GM23338 (cell line): ENCODE data around the gene RAD51B. TPM values are rescaled to one million over a fixed set of nuclear protein-coding genes. Genes with fewer than 3 reads are reported as not detected.

Experiments
- ATAC-seq: fragments of 200-7000 bp; cut with Tn5 transposase; 3 replicates; pipeline ENCODE4 v1.9.1; 2020
- DNase-seq: peaks from one replicate; pipeline ENCODE4 v3.0.0-alpha.2; 2015; ENCODE audit warnings: low spot score
- H2AFZ ChIP-seq: fragments of 200-600 bp; sonication (generic); 2 replicates; pipeline ENCODE4 v1.8.0; 2016; ENCODE audit warnings: antibody characterized with exemption, mild to moderate bottlenecking, moderate library complexity
- H3F3A ChIP-seq: fragments of 200-600 bp; sonication (generic); replicated peaks from 2 replicates; pipeline ENCODE4 v1.8.0; 2017; ENCODE audit warnings: antibody characterized with exemption, mixed run types, low read depth
- H3K27ac ChIP-seq: fragments of 200-600 bp; sonication (generic); 2 replicates; pipeline ENCODE4 v1.6.1; 2016; ENCODE audit warnings: low read depth
- H3K27me3 ChIP-seq: fragments of 200-600 bp; sonication (generic); 2 replicates; pipeline ENCODE4 v1.8.0; 2016; ENCODE audit warnings: mild to moderate bottlenecking, mixed run types, moderate library complexity; ENCODE audit not compliant: insufficient read depth
- H3K36me3 ChIP-seq: fragments of 200-600 bp; sonication (generic); 2 replicates; pipeline ENCODE4 v1.8.0; 2016; ENCODE audit warnings: mild to moderate bottlenecking; ENCODE audit not compliant: insufficient read depth
- H3K4me1 ChIP-seq: fragments of 200-600 bp; sonication (generic); 2 replicates; pipeline ENCODE4 v1.8.0; 2016; ENCODE audit warnings: mild to moderate bottlenecking, moderate library complexity; ENCODE audit not compliant: insufficient read depth
- H3K4me2 ChIP-seq: fragments of 200-600 bp; sonication (generic); 2 replicates; pipeline ENCODE4 v1.7.1; 2017; ENCODE audit warnings: mixed run types
- H3K4me3 ChIP-seq: fragments of 200-600 bp; sonication (generic); 2 replicates; pipeline ENCODE4 v1.6.1; 2016; ENCODE audit warnings: mixed run types
- H3K79me2 ChIP-seq: fragments of 200-600 bp; sonication (generic); replicated peaks from 2 replicates; pipeline ENCODE4 v1.8.0; 2017; ENCODE audit warnings: mild to moderate bottlenecking; ENCODE audit not compliant: insufficient read depth
- H3K9me2 ChIP-seq: fragments of 200-600 bp; sonication (generic); 2 replicates; pipeline ENCODE4 v1.8.0; 2017; ENCODE audit not compliant: insufficient read depth
- H4K20me1 ChIP-seq: fragments of 200-600 bp; sonication (generic); replicated peaks from 2 replicates; pipeline ENCODE4 v1.8.0; 2017; ENCODE audit warnings: mild to moderate bottlenecking; ENCODE audit not compliant: insufficient read depth
- H3K27ac Mint-ChIP-seq: 2 replicates; pipeline ENCODE4 v1.8.0; 2020; ENCODE audit warnings: inconsistent platforms, mild to moderate bottlenecking, moderate library complexity, mixed read lengths
- H3K27me3 Mint-ChIP-seq: 3 replicates; pipeline ENCODE4 v1.8.0; 2022; ENCODE audit warnings: low read depth, mild to moderate bottlenecking, moderate library complexity, mixed read lengths, inconsistent platforms; ENCODE audit not compliant: insufficient read depth, poor library complexity
- H3K36me3 Mint-ChIP-seq: 3 replicates; pipeline ENCODE4 v1.8.0; 2021; ENCODE audit warnings: low read depth, mild to moderate bottlenecking, inconsistent platforms, moderate library complexity, mixed read lengths
- H3K4me1 Mint-ChIP-seq: 3 replicates; pipeline ENCODE4 v1.8.0; 2020; ENCODE audit warnings: mild to moderate bottlenecking, inconsistent platforms, mixed read lengths
- H3K4me3 Mint-ChIP-seq: 3 replicates; pipeline ENCODE4 v1.8.0; 2021; ENCODE audit warnings: moderate library complexity, mild to moderate bottlenecking, inconsistent platforms, mixed read lengths
- H3K9me3 Mint-ChIP-seq: 3 replicates; pipeline ENCODE4 v1.8.0; 2020; ENCODE audit warnings: moderate library complexity, mild to moderate bottlenecking, inconsistent platforms, mixed read lengths
- CREB1 ChIP-seq: fragments of 250-450 bp; sonication (Bioruptor Pico); IDR thresholded peaks from 2 replicates; pipeline ENCODE4 v1.5.0; 2020; ENCODE audit warnings: low read depth, mild to moderate bottlenecking, moderate library complexity
- EZH2 ChIP-seq: fragments of 200-600 bp; sonication (generic); IDR thresholded peaks from one replicate; pipeline ENCODE4 v1.8.0; 2017; ENCODE audit warnings: antibody characterized with exemption, mild to moderate bottlenecking, low read depth; ENCODE audit not compliant: unreplicated experiment
- EZH2phosphoT487 ChIP-seq: fragments of 200-600 bp; sonication (generic); IDR thresholded peaks from one replicate; pipeline ENCODE4 v1.8.1; 2018; ENCODE audit warnings: antibody characterized with exemption; ENCODE audit not compliant: unreplicated experiment
- POLR2AphosphoS5 ChIP-seq: IDR thresholded peaks from 2 replicates; pipeline ENCODE4 v1.6.1; 2016; ENCODE audit warnings: antibody characterized with exemption, low read depth
- STAT1 ChIP-seq: IDR thresholded peaks from one replicate; pipeline ENCODE4 v1.6.1; 2016; ENCODE audit warnings: antibody characterized with exemption; ENCODE audit not compliant: unreplicated experiment
- ZNF331 ChIP-seq: fragments of 250-450 bp; sonication (Bioruptor Pico); IDR thresholded peaks from 2 replicates; pipeline ENCODE4 v1.5.0; 2020; ENCODE audit warnings: low read depth, mild to moderate bottlenecking, moderate library complexity
- polyA plus RNA-seq: library from polyadenylated mRNA; unstranded; fragments of >200 nt; fragmentation: Nextera tagmentation; extraction: Ambion mirVana; gene quantifications from 2 replicates; pipeline ENCODE4 v1.2.1, GENCODE V29; 2016
- total RNA-seq: library from RNA; depleted of rRNA; stranded (reverse); fragments of >200 nt; shearing (Covaris generic); gene quantifications from 2 replicates; pipeline ENCODE4 v1.2.3, GENCODE V29; 2014
- TF ChIP-seq, protein P1 (sequence below): IDR thresholded peaks from one replicate; pipeline ENCODE4 v1.6.1; 2018; ENCODE audit warnings: antibody characterized with exemption; ENCODE audit not compliant: unreplicated experiment

The RAD51B gene
- total and polyA plus RNA-seq, 2 experiments from 2014 or later, result 15.7 to 29.1 TPM

DNA sequence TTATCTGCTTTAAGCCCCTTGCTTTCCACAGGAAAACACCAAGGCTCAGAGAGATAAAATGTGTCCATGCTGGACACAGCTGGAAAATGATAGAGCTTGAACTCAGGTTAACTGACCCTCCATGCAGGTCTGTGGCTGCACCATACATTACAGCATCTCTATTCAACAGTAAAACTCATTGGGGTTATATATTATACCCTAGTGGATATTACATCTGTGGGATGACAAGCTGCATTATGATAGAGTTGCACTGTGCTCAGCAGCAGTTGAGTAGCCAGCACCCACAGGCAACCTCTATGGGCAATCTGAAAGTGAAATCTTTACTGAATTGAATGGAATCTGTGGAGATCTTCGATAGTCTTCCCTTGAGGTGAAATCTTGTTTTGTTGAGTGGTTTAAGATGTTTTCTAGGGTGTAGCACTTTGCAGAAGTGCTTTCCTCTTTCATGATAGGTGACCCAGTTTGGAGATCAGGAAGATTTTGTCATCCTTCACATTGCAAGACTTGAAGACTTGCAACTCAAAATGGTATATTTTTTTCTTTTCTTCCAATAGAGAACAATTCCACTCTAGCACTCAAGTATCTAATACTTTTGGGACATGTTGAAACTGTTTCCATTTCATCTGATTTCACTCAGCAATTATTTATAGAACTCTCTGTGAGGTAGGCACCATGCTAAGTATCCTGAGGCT lies 389.2 kb downstream of the RAD51B start (continued):
- TF ChIP-seq, protein P1, sequence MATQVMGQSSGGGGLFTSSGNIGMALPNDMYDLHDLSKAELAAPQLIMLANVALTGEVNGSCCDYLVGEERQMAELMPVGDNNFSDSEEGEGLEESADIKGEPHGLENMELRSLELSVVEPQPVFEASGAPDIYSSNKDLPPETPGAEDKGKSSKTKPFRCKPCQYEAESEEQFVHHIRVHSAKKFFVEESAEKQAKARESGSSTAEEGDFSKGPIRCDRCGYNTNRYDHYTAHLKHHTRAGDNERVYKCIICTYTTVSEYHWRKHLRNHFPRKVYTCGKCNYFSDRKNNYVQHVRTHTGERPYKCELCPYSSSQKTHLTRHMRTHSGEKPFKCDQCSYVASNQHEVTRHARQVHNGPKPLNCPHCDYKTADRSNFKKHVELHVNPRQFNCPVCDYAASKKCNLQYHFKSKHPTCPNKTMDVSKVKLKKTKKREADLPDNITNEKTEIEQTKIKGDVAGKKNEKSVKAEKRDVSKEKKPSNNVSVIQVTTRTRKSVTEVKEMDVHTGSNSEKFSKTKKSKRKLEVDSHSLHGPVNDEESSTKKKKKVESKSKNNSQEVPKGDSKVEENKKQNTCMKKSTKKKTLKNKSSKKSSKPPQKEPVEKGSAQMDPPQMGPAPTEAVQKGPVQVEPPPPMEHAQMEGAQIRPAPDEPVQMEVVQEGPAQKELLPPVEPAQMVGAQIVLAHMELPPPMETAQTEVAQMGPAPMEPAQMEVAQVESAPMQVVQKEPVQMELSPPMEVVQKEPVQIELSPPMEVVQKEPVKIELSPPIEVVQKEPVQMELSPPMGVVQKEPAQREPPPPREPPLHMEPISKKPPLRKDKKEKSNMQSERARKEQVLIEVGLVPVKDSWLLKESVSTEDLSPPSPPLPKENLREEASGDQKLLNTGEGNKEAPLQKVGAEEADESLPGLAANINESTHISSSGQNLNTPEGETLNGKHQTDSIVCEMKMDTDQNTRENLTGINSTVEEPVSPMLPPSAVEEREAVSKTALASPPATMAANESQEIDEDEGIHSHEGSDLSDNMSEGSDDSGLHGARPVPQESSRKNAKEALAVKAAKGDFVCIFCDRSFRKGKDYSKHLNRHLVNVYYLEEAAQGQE, result no peak
- TF ChIP-seq CREB1, result no peak
- TF ChIP-seq ZNF331, result no peak
- no peak for TF ChIP-seq STAT1
- TF ChIP-seq EZH2, result no peak

DNA sequence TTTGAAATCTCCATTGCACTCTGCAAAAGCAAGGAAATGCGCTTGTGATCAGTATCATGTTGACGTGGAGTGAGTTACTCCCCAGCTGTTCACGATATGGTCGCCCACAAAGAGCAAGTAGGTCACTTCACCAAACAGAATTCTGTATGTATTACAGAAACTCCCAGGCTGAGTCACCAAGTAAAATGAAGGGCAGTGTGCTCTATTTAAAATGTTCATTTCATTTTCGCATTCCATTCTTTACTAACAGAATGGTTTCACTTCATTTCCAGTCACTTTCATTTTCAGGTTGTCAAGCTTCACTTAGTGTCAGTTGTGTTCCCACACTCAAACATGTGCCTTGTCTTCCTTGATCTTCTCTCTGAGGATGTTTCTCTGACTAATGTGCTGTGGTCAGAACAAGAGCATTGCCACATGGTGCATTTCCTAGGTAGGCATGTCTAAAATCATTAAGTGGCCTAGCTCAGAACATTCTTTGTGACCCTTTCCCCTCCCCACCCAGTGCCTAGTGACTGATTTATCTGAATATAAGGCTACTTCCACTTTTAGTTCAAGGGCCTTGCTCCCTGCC lies 391.2 kb downstream of the RAD51B start:
- Histone ChIP-seq H3K4me2 (no peak overlapping the region), H3K27me3 (no peaks in the 10 kb centered on the region), H3K36me3 (no peaks in the 10 kb centered on the region), H4K20me1 (no peaks in the 10 kb centered on the region), H3K4me3 (no peak overlapping the region), H3K4me1 (no peaks in the 10 kb centered on the region; the same call in 1 of the 2 replicates), H3K79me2 (no peaks in the 10 kb centered on the region), H2AFZ (no peak overlapping the region), H3K27ac (no peak overlapping the region), H3F3A (no peaks in the 10 kb centered on the region), H3K9me2 (peaks cover 4% of the 10 kb centered on the region; the same call in 1 of the 2 replicates)
- Mint-ChIP-seq H3K4me3 (no peak overlapping the region), H3K4me1 (peaks cover 13% of the 10 kb centered on the region), H3K27me3 (peaks cover 2% of the 10 kb centered on the region), H3K27ac (no peak overlapping the region), H3K36me3 (no peaks in the 10 kb centered on the region), H3K9me3 (no peaks in the 10 kb centered on the region)
- TF ChIP-seq EZH2 (no peak), CREB1 (no peak), ZNF331 (no peak), POLR2AphosphoS5 (no peak), EZH2phosphoT487 (no peak)
- TF ChIP-seq, protein P1, result no peak
- DNase-seq (no peak), ATAC-seq (no peak)
